Activated CD4-positive, alpha-beta T cell treated with anti-CD3 and anti-CD28 coated beads, Interleukin-2, amount 10 ng/mL, durations not matched to agents 7 days and 5 days (primary cell): ENCODE results near the gene TJP3. TPM values are rescaled to one million over a fixed set of nuclear protein-coding genes. Genes with fewer than 3 reads are reported as not detected.

Experiments used
- CTCF ChIA-PET: fragments of 350-600 bp; sonication (Branson Sonifier 250); formaldehyde crosslinking; loops from one replicate; lab custom pipeline; 2021; ENCODE audit warnings: antibody characterized with exemption; lab: Charles Lee
- POLR2A ChIA-PET: fragments of 350-600 bp; sonication (Branson Sonifier 250); formaldehyde crosslinking; loops from one replicate; lab custom pipeline; 2021; ENCODE audit warnings: antibody characterized with exemption; lab: Charles Lee
- DNase-seq: peaks from one replicate; pipeline ENCODE4 v3.0.0-alpha.2; 2020
- H3K27ac Mint-ChIP-seq: one replicate; pipeline ENCODE4 v1.8.0; 2021; ENCODE audit warnings: mild to moderate bottlenecking, moderate library complexity, mixed read lengths
- H3K27me3 Mint-ChIP-seq: one replicate; pipeline ENCODE4 v1.8.0; 2021; ENCODE audit warnings: mixed read lengths
- H3K36me3 Mint-ChIP-seq: one replicate; pipeline ENCODE4 v1.8.0; 2021; ENCODE audit warnings: low read depth, mixed read lengths
- H3K4me1 Mint-ChIP-seq: one replicate; pipeline ENCODE4 v1.8.0; 2021; ENCODE audit warnings: mixed read lengths
- H3K4me3 Mint-ChIP-seq: one replicate; pipeline ENCODE4 v1.8.0; 2021; ENCODE audit warnings: mild to moderate bottlenecking, moderate library complexity, mixed read lengths
- H3K9me3 Mint-ChIP-seq: one replicate; pipeline ENCODE4 v1.8.0; 2021; ENCODE audit warnings: mixed read lengths
- total RNA-seq, 2 experiments: library from RNA; stranded (reverse); gene quantifications; one replicate each; pipeline ENCODE4 v1.2.3, GENCODE V29; 2021

The TJP3 gene
- total RNA-seq, 2 experiments from 2014 or later, result 2.7 to 3.5 TPM

DNA sequence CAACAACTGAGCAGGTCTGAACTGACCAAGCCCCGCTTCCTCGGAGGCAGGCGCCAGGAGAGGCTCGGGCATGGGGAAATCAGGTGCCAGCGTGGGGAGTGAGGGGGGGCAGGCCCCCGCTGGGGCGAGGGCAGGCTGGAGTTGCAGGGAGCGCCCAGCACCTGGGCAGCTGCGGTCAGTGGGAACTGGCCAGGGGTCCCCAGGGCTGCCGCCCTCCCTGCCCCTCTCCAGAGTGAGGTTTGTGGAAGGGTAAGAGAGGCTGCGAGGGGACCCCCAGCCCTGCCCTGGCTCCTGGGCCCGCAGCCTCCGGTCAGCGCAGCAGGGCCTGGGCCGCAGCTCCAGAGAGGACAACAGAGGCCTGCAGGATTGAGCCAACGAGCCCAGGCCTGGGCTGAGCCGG is 40.4 kb upstream of the TJP3 start:
- ChIA-PET POLR2A (no interaction called here), CTCF (interaction anchor here (0.9 to 1.9 kb wide), 4 partner anchors 25 to 57 kb away, joined by 4 to 7 read pairs (median 6); partner anchors contain the start of gene PIP5K1C)
- Mint-ChIP-seq H3K9me3 (no peaks in the 10 kb centered on the region), H3K27ac (peak overlapping the region; percentile 54), H3K27me3 (no peaks in the 10 kb centered on the region), H3K4me1 (peaks cover 16% of the 10 kb centered on the region), H3K4me3 (no peak overlapping the region), H3K36me3 (no peaks in the 10 kb centered on the region)
- no peak for DNase-seq

- Mint-ChIP-seq H3K27me3 (no peaks in the 10 kb centered on the region), H3K4me1 (peaks cover 16% of the 10 kb centered on the region), H3K27ac (no peak overlapping the region), H3K4me3 (no peak overlapping the region), H3K9me3 (no peaks in the 10 kb centered on the region), H3K36me3 (no peaks in the 10 kb centered on the region)
- no peak for DNase-seq
- ChIA-PET CTCF (interaction anchor here (0.9 to 1.4 kb wide), 2 partner anchors 24 to 32 kb away, joined by 4 to 6 read pairs; partner anchors contain the start of gene PIP5K1C), POLR2A (no interaction called here)
These were observed 39.7 kb upstream of the TJP3 start for GRCh38 chr19:3668331-3669081.

DNA sequence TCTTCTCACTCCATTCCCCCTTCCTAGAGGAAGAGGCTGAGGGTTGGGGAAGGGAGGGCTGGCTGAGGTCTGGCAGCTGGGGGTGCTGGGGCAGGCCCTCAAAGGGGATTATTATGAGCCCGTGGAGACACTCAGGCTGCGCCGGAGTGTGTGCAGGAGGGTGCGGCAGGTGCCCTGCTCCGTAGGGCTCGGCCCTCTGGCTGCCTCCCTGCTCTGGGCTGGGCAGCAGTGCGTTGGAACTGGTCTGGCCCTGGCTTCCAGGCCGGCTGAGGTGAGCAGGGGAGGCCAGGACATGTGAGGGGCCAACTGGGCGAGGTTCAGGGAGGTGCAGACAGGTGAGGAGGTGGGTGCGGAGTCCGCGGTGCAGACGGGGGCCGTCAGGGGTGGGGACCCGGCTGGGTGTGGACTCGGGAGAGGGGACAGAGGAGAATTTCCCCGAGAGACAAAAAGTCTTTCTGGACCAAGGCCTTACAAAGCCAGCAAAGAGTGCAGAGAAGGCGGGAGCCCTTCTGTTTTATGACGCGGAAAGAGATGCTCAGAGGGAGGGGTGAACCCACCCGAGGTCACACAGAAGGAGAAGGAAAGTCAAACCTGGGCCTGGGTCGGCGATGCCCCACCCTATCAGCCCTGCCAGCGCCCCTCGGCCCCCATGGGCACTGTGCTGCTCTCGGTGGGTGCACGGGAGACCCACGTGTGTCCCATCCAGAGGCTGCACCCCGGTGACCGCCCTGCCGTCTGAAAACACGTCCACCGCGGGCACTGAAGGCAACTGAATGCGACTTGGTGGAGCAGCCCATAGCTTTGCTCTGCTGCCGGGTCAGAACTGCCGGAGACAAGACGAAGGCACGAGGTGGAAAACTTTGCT is 38.9 kb upstream of the TJP3 start:
- no peak overlapping the region for H3K4me3 Mint-ChIP-seq
- CTCF ChIA-PET, result no interaction called here
- H3K36me3 Mint-ChIP-seq, result no peaks in the 10 kb centered on the region
- POLR2A ChIA-PET, result no interaction called here
- DNase-seq, result no peak
- peaks cover 16% of the 10 kb centered on the region for H3K4me1 Mint-ChIP-seq
- no peaks in the 10 kb centered on the region for H3K9me3 Mint-ChIP-seq
- no peak overlapping the region for H3K27ac Mint-ChIP-seq
- H3K27me3 Mint-ChIP-seq, result no peaks in the 10 kb centered on the region

- H3K4me3 Mint-ChIP-seq, result no peak overlapping the region
These were observed 38.0 kb upstream of the TJP3 start for GRCh38 chr19:3669947-3670795.

GRCh38 chr19:3670796-3671679 is 37.1 kb upstream of the TJP3 start:
- Mint-ChIP-seq H3K36me3 (no peaks in the 10 kb centered on the region), H3K4me3 (no peak overlapping the region), H3K9me3 (no peaks in the 10 kb centered on the region), H3K27me3 (no peaks in the 10 kb centered on the region), H3K4me1 (peaks cover 16% of the 10 kb centered on the region), H3K27ac (peak overlapping the region; percentile 60)
- DNase-seq, result no peak
- ChIA-PET POLR2A (no interaction called here), CTCF (interaction anchor here (0.6 to 1.5 kb wide), 4 partner anchors 20 to 1694 kb away, joined by 3 to 4 read pairs (median 4); partner anchors contain the start of gene PIP5K1C)

More at GRCh38 chr19:3669947-3670795, 38.0 kb upstream of the TJP3 start:
- no peak for DNase-seq
- no peak overlapping the region for H3K27ac Mint-ChIP-seq
- peaks cover 16% of the 10 kb centered on the region for H3K4me1 Mint-ChIP-seq
- CTCF ChIA-PET, result interaction anchor here (0.6 to 1.5 kb wide), 2 partner anchors 33 to 1695 kb away, joined by 3 read pairs; no protein-coding TSS in a partner anchor
- POLR2A ChIA-PET, result no interaction called here
- no peaks in the 10 kb centered on the region for H3K27me3 Mint-ChIP-seq
- H3K36me3 Mint-ChIP-seq, result no peaks in the 10 kb centered on the region
- H3K9me3 Mint-ChIP-seq, result no peaks in the 10 kb centered on the region

DNA sequence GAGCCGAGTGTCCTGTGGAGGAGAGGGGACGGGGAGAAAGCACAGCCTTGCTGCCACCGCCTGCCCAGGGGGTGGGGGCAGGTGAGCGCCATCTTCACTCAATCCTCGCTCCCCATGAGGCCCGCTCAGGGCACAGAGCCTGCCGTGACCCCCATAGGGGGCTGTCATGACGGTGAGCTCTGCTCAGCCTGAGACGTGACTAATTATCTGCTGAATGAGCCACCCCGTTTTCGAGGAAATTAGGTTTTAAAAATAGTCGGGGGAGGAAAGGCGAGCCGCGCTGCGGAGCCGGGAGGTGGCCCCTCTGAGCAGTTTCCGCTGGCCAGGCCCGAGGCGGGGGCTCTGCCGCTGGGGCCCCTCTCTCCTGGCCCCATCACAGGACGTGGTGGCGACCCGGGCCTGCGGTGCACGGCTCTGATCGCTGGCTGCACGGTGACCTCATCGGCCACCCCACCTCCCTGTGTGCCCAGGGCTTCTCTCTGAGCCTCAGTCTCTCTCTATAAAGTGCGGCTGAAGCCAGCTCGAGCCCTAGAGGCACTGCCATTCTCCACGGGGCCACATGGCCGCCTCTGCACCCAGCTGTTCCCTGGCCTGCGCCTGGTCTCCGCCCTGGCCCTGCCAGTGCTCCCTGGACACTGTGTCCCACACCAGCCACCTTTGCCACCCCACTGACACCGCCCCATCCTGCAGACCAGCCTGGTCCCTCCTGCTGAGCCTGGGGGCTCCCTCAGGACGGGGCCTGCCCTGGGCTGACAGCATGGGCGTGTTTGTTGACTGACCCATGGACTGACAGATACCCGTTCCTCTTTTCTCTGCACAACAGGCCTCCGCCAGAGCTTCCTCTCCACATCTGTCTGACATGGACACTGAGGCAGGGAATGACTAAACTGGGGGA is 36.3 kb upstream of the TJP3 start:
- Mint-ChIP-seq H3K27ac (no peak overlapping the region), H3K4me3 (no peak overlapping the region), H3K36me3 (no peaks in the 10 kb centered on the region), H3K27me3 (no peaks in the 10 kb centered on the region), H3K9me3 (no peaks in the 10 kb centered on the region), H3K4me1 (peaks cover 18% of the 10 kb centered on the region)
- DNase-seq, result no peak
- POLR2A ChIA-PET, result no interaction called here
- CTCF ChIA-PET, result interaction anchor here (0.6 to 1.4 kb wide), 3 partner anchors 19 to 603 kb away, joined by 3 to 4 read pairs (median 4); partner anchors contain the start of gene PIP5K1C

GRCh38 chr19:3672575-3672948 is 35.6 kb upstream of the TJP3 start:
- H3K27me3 Mint-ChIP-seq, result no peaks in the 10 kb centered on the region
- CTCF ChIA-PET, result interaction anchor here (0.6 kb wide), 1 partner anchor 602 kb away, joined by 3 read pairs; no protein-coding TSS in a partner anchor

DNA sequence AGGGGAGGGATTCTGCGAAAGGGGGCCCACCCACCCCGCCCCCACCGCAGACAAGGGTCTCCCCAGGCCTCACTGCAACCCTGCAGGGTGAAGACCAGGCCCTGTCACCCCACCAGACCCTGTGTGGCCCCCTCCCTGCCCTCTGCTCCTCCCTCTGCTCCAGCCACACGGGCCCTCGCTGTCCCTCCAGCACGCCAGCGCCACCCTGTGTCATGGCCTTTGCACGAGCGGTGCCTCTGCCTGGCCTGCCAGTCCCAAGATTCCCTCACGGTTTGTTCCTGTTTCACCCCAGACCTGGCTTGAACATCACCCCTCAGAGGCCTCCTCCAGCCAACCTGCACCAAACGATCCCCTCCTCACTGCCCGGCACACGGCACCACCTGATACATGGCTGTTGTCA is 35.2 kb upstream of the TJP3 start:
- Mint-ChIP-seq H3K4me1 (peaks cover 23% of the 10 kb centered on the region), H3K9me3 (no peaks in the 10 kb centered on the region), H3K27ac (no peak overlapping the region), H3K27me3 (no peaks in the 10 kb centered on the region), H3K4me3 (no peak overlapping the region), H3K36me3 (no peaks in the 10 kb centered on the region)
- POLR2A ChIA-PET, result no interaction called here
- DNase-seq, result no peak
- CTCF ChIA-PET, result no interaction called here

More at GRCh38 chr19:3672575-3672948, 35.6 kb upstream of the TJP3 start:
- Mint-ChIP-seq H3K36me3 (no peaks in the 10 kb centered on the region), H3K4me1 (peaks cover 23% of the 10 kb centered on the region), H3K4me3 (no peak overlapping the region), H3K9me3 (no peaks in the 10 kb centered on the region), H3K27ac (no peak overlapping the region)
- no peak for DNase-seq
- POLR2A ChIA-PET, result no interaction called here

GRCh38 chr19:3673506-3674439 is 34.4 kb upstream of the TJP3 start:
- no peaks in the 10 kb centered on the region for H3K9me3 Mint-ChIP-seq
- ChIA-PET CTCF (interaction anchor here (0.8 kb wide), 2 partner anchors 16 to 19 kb away, joined by 3 read pairs; no protein-coding TSS in a partner anchor), POLR2A (no interaction called here)
- no peak overlapping the region for H3K4me3 Mint-ChIP-seq
- no peaks in the 10 kb centered on the region for H3K36me3 Mint-ChIP-seq
- no peaks in the 10 kb centered on the region for H3K27me3 Mint-ChIP-seq
- DNase-seq, result no peak
- peaks cover 23% of the 10 kb centered on the region for H3K4me1 Mint-ChIP-seq
- H3K27ac Mint-ChIP-seq, result no peak overlapping the region
